ENCODE data around the gene AP4S1.
"Not testable (repeated sequence)": the region's sequence is repeated elsewhere in the genome, so short reads cannot be mapped to it uniquely, and the experiment has no call there.

The AP4S1 gene

DNA sequence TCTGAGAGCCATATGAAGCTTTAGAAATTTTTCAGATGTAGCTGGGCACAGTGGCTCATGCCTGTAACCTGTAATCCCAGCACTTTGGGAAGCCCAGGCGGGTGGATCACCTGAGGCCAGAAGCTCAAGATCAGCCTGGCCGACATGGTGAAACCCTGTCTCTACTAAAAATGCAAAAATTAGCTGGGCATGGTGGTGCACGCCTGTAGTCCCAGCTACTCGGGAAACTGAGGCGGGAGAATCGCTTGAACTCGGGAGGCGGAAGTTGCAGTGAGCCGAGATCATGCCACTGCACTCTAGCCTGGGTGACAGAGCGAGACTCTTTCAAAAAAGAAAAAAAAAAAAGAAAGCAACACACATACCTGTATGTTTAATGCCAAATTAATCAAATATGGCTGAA, 17.4 kb downstream of the AP4S1 start:
- not testable (repeated sequence) for DNase-seq (ENCODE audit: low spot score)

DNA sequence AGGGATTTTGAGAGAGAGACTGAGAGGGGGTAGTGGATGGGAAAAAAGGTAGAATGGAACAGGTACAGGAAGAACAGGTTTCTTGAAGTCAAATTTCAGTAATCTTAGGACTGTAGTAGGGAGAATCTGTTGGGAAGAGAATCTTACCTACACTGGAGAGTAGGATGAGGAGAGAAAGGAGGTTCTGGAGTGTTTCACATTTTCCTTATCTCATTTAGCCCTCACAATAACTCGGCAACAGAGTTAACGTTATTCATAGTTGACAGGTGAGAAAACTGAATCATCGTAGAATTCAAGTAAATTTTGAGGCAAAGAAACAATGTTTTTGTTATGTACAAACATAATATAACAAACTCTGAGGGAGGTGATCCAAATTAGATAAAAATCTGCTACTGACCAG, 17.9 kb downstream of the AP4S1 start:
- DNase-seq (ENCODE audit: low spot score), result no peak

DNA sequence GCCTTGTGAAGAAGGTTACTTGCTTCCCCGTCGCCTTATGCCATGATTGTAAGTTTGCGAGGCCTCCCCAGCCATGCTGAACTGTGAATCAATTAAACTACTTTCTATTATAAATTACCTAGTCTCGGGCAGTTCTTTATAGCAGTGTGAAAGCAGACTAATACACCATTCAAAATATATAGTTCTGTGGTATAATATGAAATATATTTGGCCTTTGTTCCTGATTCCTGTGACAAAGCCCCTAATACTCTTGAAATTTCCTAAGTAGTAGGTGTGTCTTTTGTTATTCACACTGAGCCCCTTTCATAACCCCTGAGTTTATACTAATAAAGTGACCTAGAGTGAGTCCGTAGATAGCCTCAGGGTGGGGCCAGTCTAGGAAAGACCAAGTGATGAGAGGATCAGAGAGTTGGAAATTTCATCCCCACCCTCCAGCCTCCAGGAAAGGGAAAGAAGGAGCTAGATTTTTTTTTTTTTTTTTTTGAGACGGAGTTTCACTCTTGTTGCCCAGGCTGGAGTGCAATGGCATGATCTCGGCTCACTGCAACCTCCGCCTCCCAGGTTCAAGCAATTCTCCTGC, 20.1 kb downstream of the AP4S1 start:
- DNase-seq (ENCODE audit: low spot score), result no peak

DNA sequence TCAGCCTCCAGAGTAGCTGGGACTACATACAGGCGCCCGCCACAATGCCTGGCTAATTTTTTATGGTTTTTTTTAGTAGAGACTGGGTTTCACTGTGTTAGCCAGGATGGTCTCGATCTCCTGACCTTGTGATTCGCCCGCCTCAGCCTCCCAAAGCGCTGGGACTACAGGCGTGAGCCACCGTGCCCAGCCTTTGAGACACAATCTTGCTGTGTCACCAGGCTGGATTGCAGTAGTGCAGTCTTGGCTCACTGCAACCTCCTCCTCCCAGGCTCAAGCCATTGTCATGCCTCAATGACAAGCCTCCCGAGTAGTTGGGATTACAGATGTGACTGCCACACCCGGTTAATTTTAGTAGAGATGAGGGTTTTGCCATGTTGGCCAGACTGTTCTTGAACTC, 22.1 kb downstream of the AP4S1 start:
- DNase-seq (ENCODE audit: low spot score), result no peak

DNA sequence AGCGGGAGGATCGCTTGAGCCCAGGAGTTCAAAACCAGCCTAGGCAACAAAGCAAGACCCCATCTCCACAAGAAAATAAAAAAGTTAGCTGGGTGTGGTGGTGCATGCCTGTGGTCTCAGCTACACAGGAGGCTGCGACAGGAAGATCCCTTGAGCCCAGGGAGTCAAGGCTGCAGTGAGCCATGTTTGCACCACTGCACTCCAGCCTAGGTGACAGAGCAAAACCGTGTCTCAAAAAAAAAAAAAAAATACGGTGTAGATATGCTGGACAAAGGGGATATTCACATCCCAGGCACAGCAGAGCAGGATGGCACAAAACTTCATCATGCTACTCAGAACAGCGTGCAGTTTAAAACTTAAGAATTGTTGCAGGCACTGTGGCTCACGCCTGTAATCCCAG, 25.6 kb downstream of the AP4S1 start:
- DNase-seq (ENCODE audit: low spot score), result no peak

DNA sequence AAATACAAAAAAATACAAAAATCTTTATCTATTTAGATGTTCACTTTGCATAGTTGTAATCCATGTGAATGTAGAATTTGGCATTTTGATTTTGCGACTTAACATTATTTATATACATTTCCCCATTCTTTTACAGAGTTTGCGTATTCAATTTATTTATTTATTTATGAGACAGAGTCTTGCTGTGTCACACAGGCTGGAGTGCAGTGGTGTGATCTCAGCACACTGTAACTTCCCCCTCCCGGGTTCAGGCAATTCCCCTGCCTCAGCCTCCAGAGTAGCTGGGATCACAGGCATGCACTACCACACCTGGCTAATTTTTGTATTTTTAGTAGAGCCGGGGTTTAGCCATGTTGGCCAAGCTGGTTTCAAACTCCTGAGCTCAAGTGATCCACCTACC, 26.1 kb downstream of the AP4S1 start:
- DNase-seq (ENCODE audit: low spot score), result no peak

DNA sequence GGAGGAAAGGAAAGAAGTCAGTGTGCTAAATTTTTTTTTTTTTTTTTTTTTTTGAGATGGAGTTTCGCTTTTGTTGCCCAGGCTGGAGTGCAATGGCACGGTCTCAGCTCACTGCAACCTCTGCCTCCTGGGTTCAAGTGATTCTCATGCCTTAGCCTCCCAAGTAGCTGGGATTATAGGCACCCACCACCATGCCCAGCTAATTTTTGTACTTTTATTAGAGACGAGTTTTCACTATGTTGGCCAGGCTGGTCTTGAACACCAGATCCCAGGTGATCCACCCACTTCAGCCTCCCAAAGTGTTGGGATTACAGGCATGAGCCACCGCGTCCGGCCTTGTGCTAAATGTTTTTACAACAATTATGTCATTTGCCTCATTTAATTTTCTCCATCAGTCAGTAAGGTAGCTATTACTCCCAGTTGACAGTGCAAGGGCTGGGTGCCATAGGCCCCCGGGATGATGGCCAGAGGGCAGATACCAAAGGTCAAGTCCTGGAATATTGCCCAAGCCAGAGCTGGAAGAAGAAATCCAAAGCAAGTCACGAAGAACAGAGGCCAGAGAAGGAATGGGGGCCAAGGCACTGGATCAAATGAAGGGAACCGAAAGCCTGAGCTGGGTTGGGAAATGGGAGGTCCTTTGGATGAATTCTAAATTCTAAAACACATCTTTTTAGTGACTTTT, 27.6 kb downstream of the AP4S1 start:
- DNase-seq (ENCODE audit: low spot score), result not testable (repeated sequence)

DNA sequence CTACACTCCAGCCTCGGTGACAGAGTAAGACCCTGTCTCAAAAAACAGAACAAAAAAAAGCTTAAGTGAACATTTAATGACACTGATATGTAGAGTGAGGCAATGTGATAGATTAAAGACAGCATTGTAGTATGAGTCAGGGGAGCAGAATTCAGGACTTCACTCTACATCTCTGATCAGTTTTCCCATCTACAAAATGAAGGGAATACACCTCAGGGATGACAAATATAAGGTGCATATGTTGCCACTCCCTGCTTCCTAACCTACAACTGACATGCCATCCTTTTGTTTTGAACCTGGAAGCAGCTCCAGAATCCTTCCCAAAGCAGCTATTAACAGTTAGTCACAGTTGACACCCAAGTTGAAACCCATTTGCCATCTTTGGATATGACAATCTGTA, 31.6 kb downstream of the AP4S1 start:
- no peak for DNase-seq (ENCODE audit: low spot score)

DNA sequence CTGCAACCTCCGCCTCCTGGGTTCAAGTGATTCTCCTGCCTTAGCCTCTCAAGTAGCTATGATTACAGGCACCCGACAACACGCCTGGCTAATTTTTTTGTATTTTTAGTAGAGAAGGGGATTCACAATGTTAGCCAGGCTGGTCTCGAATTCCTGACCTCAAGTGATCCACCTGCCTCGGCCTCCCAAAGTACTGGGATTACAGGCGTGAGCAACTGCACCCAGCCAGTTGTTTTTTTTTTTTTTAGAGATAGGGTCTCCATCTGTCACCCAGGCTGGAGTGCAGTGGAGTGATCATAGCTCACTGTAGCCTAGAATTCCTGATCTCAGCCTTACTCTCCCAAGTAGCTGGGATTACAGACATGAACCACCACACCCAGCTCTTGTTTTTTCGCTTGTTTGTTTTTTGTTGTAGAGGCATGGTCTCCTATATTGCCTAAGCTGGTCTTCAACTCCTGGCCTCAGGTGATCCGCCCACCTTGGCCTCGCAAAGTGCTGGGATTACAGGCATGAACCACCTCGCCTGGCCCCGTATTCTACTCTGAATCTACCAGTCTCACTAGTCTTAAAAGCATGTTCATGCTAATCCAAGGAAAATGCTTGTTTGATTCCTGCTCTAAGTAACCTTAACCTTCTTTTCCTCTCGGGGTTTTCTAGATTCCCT, 32.4 kb downstream of the AP4S1 start:
- no peak for DNase-seq (ENCODE audit: low spot score)

DNA sequence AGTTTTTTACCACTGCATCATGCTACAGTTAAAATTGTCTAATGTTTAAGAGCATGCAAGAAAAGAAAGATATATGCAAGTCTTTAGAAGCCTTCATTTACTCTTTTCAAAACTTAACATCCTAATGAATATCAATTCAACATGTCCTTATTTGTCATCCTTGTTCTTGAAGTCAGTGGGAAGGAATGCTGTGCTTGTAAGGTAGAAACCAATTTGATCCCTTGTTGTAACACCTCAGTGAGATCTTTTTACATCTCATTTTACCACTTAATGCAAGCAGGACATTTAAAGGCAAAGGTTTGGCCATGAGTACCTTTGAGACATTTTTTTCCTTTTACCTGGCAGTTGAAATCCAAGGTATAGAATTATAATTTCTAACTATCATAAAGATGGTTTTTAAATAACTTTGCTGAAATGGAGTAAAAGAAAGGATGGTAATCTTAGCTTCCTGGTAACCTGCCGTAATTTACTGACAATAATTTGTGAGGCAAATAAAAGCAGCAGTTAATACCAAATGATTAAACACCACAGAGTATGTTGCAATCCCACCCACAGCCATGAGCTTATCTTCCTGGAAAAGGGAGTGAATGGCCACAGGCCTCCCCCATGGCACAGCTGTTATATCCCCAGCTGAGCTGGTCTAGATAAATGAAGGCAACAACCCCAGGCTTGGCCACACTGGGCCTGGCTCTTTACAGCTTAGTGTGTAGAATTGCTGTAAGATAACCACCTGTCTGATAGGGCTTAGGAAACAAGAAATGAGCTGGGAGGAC, 33.9 kb downstream of the AP4S1 start:
- DNase-seq (ENCODE audit: low spot score), result no peak

DNA sequence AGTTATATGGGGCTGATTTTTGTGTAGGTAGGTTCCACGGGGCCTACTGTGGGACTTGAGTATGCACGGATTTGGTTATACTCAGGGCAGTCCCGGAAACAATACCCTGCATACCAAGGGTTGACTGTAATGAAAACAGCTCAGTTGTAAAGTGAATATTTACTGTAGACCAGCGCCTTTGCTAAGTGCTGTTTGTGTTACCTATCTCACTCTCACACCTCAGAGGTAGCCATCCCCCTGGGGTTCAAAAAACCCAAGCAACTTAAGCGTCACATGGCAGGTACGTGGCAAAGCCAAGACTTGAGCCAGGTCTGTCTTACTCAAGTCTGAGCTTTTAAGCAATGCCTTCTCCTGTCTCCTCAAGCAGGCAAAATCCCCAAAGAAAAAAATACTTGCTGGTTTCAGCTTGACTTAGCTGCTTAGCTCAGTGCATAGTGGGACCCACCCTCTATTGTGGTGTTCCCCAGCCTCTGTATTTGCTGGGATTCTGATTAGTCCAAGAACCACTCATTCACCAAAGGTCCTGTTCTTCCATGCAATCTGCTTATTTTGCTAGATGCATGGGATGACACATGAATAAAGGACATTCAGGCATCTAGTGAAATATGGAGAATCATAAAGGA, 34.9 kb downstream of the AP4S1 start:
- DNase-seq (ENCODE audit: low spot score), result no peak

DNA sequence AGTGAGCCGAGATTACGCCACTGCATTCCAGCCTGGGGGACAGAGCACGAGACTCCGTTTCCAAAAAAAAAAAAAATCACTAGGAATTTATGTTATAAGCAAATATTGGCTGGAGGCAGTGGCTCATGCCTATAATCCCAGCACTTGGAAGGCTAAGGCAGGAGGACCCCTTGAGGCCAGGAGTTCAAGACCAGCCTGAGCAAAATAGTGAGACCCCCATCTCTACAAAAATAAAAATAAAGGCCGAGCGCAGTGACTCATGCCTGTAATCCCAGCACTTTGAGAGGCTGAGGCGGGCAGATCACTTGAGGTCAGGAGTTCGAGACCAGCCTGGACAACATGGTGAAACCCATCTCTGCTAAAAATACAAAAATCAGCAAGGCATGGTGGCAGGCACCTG, 37.5 kb downstream of the AP4S1 start:
- DNase-seq (ENCODE audit: low spot score), result not testable (repeated sequence)

DNA sequence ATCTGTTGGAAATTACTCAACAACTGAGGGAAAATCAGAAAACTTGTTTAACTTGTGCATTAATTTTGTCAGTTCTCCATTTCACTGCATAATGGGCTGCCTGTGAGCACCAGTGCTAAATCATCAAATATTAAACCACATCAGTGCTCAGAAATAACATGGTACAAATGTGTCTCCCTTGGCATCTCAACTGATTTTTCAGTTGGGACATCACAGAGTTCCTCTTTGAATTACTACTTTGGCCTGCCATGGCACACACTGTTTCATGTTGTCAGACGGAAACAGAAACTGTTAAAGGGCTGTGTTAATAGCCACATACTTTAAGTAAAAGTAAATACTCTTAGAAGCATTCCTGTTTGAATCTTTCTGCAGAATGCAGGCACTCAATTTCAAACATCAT, 42.8 kb downstream of the AP4S1 start:
- no peak for DNase-seq (ENCODE audit: low spot score)

DNA sequence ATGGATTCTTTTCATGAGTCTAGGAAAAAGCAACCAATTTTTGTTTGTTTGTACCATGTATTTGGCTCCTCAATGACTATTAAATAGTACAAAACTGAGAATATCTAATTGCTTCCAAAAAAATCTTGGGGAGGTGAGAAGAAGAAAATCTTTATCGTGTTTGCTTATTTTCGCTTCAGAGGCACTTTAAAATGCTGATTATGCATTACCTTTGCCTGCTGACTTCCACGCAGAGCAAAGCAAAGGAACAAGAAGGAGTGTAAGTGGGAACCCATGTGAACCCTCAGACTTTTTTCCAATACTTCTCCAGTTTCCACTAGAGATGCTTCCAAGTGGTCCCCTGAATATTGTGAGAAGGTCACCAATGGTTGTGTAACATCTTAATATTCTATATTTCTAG, 43.9 kb downstream of the AP4S1 start:
- DNase-seq (ENCODE audit: low spot score), result no peak

DNA sequence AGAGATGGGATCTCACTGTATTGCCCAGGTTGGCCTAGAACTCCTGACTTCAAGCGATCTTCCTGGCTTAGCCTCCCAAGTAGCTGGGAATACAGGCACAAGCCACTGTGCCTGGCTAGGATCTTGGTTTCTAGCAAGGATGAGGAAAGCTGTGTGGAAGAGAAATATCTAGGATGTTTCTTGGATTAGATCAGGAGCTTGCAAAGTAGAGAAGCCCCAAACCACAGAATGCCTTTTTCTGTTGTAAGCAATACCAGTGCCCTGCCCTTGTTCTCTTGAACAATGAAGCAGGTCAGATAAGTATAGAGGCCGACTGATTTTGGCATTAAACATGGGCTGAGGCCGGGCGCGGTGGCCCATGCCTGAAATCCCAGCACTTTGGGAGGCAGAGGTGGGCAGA, 45.0 kb downstream of the AP4S1 start:
- no peak for DNase-seq (ENCODE audit: low spot score)

DNA sequence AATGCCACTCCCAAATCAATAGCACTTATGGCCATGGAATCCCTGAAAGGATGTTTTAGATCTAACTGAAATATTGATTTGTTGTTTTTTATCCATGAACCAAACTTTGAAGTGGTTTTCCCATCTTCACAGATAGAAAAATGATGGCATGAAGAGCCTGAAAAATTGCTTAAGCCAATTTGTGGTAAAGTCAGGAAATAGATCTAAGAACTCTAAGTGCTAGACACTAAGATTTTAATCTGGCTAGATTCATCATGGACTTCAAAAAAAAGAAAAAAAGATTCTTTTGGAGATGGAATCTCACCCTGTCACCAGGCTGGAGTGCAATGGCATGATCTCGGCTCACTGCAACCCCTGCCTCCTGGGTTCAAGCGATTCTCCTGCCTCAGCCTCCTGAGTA, 45.7 kb downstream of the AP4S1 start:
- DNase-seq (ENCODE audit: low spot score), result no peak

DNA sequence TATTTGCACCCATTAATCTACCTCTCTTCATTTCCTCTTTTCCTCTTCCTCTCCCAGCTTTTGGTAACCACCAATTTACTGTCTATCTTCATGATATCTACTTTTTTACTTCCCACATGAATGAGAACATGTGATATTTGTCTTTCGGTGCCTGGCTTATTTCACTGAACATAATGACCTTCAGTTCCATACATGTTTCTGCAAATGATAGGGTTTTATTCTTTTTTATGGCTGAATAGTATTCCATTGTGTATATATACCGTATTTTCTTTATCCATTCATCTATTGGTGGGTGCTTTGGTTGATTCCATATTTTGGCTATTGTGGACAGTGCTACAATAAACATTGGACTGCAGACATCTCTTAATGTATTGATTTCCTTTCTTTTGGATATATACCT, 49.7 kb downstream of the AP4S1 start:
- no peak for DNase-seq (ENCODE audit: low spot score)

DNA sequence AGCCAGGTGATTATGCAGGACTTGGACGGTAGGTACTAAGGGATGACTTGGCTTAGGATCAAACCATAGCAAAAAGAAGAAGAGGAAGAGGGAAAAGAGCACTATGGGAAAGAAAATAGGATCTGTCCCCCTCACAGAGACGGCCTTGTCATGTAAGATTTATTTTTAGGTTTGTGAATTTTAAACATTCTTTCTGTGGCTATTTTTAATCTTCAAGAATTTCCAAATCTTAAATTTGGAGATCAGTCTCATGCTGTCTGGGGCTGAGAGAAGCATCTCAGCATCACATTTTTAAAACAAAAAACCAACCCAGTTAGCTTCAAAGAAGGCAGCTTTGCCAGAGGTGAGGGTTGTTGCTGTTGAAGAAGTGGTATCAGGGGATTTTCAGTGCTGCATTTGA, 53.3 kb downstream of the AP4S1 start:
- peak; percentile 35 for DNase-seq (ENCODE audit: low spot score)

DNA sequence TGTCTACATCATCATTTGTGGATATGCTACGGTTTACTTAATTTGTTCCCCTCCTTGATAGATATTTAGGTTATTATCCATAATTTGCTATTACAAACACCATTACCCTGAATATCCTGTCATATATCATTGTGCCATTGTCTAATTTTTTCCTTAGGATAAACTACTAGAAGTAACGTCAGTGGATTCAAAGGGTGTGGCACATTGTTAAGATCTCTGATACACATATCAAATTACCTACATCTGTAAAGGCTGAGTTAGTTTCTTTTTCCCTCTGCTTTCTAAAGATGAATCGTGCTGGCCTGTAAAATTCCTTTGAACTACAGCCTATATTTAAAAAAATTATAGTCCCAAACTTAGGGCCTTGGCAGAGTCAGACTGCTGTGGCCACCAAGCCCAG, 54.6 kb downstream of the AP4S1 start:
- DNase-seq (ENCODE audit: low spot score), result no peak

DNA sequence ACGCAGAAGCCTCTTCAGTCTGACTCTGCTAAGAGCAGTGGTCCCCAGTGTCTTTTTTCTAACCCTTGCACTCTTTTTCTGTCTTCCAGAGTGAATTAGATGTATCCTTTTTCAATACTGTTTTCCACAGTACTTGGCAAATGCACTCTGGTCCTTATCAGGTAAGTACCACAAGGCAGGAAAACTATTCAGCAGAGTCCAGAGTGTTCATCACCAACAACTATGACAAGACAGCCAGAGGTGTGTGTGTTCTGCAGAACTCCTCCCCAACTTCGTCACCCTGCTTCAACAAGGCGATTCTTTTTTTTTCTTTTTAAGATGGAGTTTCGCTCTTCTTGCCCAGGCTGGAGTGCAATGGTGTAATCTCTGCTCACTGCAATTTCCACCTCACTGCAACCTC, 55.0 kb downstream of the AP4S1 start:
- no peak for DNase-seq (ENCODE audit: low spot score)

DNA sequence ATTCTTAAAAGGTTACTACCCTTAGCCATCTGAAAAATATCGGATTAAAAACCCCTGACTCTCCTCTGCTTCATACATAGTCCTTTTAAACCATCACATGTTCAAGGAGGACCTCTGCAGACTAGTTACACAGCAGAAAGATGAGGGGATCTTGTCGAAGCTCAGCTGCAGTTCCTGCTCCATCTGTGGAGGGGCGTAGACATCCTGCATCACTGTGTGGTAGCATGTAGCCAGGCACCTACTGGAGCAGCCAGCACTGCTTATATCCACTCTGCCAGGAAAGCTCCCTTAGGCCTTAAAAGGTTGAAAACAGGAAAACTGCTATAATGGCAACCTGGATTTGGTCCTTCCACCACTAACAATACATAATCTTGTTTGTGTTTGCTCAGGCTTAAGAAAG, 58.3 kb downstream of the AP4S1 start:
- no peak for DNase-seq (ENCODE audit: low spot score)

DNA sequence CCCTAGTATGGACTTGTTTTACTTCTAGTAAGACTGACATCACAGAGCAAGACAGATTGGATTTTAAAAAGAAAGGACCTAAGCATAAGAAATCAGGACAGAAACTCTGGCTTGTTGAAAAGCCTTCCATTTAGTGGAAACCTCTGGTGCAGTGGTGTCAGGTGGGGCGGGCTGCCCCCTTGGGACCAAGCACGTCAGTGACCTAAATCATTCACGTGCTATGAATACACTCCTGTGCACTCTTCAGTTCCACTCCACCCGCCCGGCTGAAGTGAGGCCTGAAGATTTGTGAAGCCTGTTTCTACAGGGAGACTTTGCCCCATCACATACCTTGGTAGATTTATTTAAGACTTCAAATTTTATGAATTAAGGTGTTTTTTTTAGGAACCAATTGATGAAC, 58.9 kb downstream of the AP4S1 start:
- DNase-seq (ENCODE audit: low spot score), result no peak

DNA sequence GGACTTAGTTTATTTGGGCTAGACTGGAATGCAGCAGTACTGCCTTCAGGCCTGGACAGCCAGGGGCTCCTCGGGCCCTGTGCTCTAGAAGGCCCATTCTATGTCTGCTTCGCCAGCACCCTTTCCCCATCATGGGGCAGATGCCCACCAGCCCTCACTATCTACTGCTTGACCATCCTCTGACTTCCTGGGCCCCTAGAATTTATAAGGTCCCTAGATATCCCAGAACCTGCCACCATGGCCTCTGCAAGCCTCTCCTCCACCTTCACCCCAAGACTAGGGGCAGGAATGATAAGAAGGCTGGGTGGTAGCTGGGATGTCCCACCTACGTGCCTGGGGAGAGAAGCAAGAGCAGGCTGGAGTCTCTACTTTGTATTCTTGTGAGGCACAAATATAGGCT, 59.6 kb downstream of the AP4S1 start:
- no peak for DNase-seq (ENCODE audit: low spot score)
